A673 (cell line): ENCODE data around the gene CASZ1. TPM values are rescaled to one million over a fixed set of nuclear protein-coding genes. Genes with fewer than 3 reads are reported as not detected.

ENCODE experiments used
- BruUV-seq: library from RNA; stranded (reverse); fragments of 400-500 nt; replicated peaks from 2 replicates; lab custom pipeline; 2021; lab: Mats Ljungman, UMichigan
- CTCF ChIA-PET: fragments of 300-600 bp; sonication (Branson Sonifier 250); formaldehyde crosslinking; loops from one replicate; lab custom pipeline; 2022; ENCODE audit warnings: antibody characterized with exemption; lab: Charles Lee
- POLR2A ChIA-PET: fragments of 300-600 bp; sonication (Branson Sonifier 250); formaldehyde crosslinking; loops from one replicate; lab custom pipeline; 2022; ENCODE audit warnings: antibody characterized with exemption; ENCODE audit not compliant: low non-redundant PET; lab: Charles Lee
- DNase-seq: peaks from one replicate; pipeline ENCODE4 v3.0.0-alpha.2; 2015; ENCODE audit warnings: low spot score
- H3K27ac ChIP-seq: fragments of 200-600 bp; sonication (generic); 2 replicates; pipeline ENCODE4 v1.5.1; 2016; ENCODE audit warnings: mixed run types, low read depth, mild to moderate bottlenecking, mixed read lengths, antibody characterized with exemption, low read length; ENCODE audit not compliant: poor library complexity, severe bottlenecking
- H3K27me3 ChIP-seq: fragments of 200-600 bp; sonication (generic); replicated peaks from 2 replicates; pipeline ENCODE4 v1.6.1; 2017; ENCODE audit warnings: mixed run types, low read depth, mild to moderate bottlenecking, mixed read lengths, antibody characterized with exemption, low read length; ENCODE audit not compliant: insufficient read depth, poor library complexity
- H3K36me3 ChIP-seq: fragments of 200-600 bp; sonication (generic); 2 replicates; pipeline ENCODE4 v1.6.1; 2016; ENCODE audit warnings: mixed run types, mild to moderate bottlenecking, mixed read lengths, antibody characterized with exemption, low read length; ENCODE audit not compliant: insufficient read depth, poor library complexity, severe bottlenecking
- H3K4me1 ChIP-seq: fragments of 200-600 bp; sonication (generic); 2 replicates; pipeline ENCODE4 v1.6.1; 2017; ENCODE audit warnings: mixed run types, mild to moderate bottlenecking, mixed read lengths, antibody characterized with exemption, low read length; ENCODE audit not compliant: insufficient read depth, poor library complexity, severe bottlenecking
- H3K4me3 ChIP-seq: fragments of 200-600 bp; sonication (generic); 2 replicates; pipeline ENCODE4 v1.5.1; 2016; ENCODE audit warnings: low read depth, mixed run types, mild to moderate bottlenecking, mixed read lengths, low read length; ENCODE audit not compliant: poor library complexity, severe bottlenecking
- H3K9me3 ChIP-seq: fragments of 200-600 bp; sonication (generic); 2 replicates; pipeline ENCODE4 v1.6.1; 2016; ENCODE audit warnings: mixed run types, low read depth, mild to moderate bottlenecking, mixed read lengths, antibody characterized with exemption, low read length; ENCODE audit not compliant: poor library complexity, severe bottlenecking
- EZH2 ChIP-seq: fragments of 200-600 bp; sonication (generic); IDR thresholded peaks from 2 replicates; pipeline ENCODE4 v1.6.1; 2017; ENCODE audit warnings: borderline replicate concordance, low read depth, mild to moderate bottlenecking, mixed read lengths, antibody characterized with exemption, low read length; ENCODE audit not compliant: poor library complexity, severe bottlenecking
- intact Hi-C: fragments of 100-400 bp; cut with micrococcal nuclease; formaldehyde crosslinking; loops from one replicate; pipeline ENCODE4 v1.10.0; 2022; ENCODE audit not compliant: unreplicated experiment
- total RNA-seq: library from RNA; stranded (reverse); gene quantifications from 2 replicates; pipeline ENCODE4 v1.2.3, GENCODE V29; 2021
- TF ChIP-seq, protein P1 (sequence below): fragments of 300-800, 200-600 bp; sonication (generic); conservative IDR thresholded peaks from 2 replicates; pipeline ENCODE4 v1.5.1; 2017; ENCODE audit warnings: low read depth, mild to moderate bottlenecking, antibody characterized with exemption, low read length, moderate library complexity, mixed read lengths

CASZ1 gene
- total RNA-seq, 1 experiment from 2014 or later, result 1.9 TPM

DNA sequence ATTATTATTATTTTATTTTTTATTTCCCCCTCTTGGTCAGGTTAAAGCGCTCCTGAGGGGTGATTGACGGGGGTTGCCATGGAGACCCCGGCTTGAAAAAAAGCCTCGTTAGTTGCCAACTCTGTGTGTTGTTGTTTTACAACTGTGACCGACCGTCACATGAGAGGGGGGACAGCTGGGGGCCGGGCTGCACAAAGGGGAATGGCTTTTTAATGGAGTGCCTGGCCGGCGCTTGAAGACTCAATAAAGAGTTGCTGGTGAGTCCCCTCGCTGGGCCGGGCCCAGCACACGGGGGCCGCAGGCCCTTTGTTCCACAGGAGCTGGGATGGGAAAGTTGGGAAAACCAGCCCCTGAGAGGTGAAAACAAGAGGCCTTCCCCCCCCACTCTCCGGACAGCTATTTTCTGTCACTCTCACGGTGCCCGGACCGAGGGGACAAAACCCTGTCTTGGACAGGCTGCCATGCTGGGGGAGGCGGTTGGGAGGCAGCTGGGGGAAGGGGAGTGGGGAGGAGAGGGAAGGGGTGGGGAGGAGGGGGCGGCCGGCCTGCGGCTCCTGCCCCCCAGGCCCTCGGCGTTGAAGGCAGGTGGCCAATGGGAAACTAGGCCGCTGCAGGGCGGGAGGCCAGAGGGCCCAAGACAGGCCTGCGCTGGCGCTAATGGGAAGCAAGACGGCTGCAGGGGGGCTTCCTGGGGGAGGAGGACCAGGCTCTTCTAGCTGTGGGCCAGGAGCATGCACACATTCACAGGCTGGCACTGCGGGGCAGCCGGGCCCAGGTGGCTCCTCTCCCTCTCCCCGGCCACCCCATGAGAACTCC is 67.6 kb downstream of the CASZ1 start:
- CTCF ChIA-PET, result no interaction called here
- peaks cover 20% of the 10 kb centered on the region for H3K4me1 ChIP-seq
- H3K27me3 ChIP-seq, result no peaks in the 10 kb centered on the region
- H3K36me3 ChIP-seq, result no peaks in the 10 kb centered on the region
- no peak overlapping the region for H3K27ac ChIP-seq
- no TSS peak for BruUV-seq
- H3K9me3 ChIP-seq, result no peaks in the 10 kb centered on the region
- POLR2A ChIA-PET, result no interaction called here
- H3K4me3 ChIP-seq, result no peak overlapping the region
- TF ChIP-seq EZH2, result no peak
- TF ChIP-seq, protein P1, sequence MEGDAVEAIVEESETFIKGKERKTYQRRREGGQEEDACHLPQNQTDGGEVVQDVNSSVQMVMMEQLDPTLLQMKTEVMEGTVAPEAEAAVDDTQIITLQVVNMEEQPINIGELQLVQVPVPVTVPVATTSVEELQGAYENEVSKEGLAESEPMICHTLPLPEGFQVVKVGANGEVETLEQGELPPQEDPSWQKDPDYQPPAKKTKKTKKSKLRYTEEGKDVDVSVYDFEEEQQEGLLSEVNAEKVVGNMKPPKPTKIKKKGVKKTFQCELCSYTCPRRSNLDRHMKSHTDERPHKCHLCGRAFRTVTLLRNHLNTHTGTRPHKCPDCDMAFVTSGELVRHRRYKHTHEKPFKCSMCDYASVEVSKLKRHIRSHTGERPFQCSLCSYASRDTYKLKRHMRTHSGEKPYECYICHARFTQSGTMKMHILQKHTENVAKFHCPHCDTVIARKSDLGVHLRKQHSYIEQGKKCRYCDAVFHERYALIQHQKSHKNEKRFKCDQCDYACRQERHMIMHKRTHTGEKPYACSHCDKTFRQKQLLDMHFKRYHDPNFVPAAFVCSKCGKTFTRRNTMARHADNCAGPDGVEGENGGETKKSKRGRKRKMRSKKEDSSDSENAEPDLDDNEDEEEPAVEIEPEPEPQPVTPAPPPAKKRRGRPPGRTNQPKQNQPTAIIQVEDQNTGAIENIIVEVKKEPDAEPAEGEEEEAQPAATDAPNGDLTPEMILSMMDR, result no peak
- intact Hi-C loops, result no loop called here
- DNase-seq, result no peak

- H3K36me3 ChIP-seq, result no peaks in the 10 kb centered on the region
- CTCF ChIA-PET, result interaction anchor here (0.6 kb wide), 1 partner anchor 523 kb away, joined by 3 read pairs; no protein-coding TSS in a partner anchor
- H3K4me3 ChIP-seq, result no peak overlapping the region
- intact Hi-C loops, result no loop called here
- H3K4me1 ChIP-seq, result peaks cover 20% of the 10 kb centered on the region
- H3K27me3 ChIP-seq, result no peaks in the 10 kb centered on the region
- no peak for DNase-seq
- BruUV-seq, result no TSS peak
- POLR2A ChIA-PET, result no interaction called here
- no peak overlapping the region for H3K27ac ChIP-seq
- TF ChIP-seq, protein P1, result no peak
- no peak for TF ChIP-seq EZH2
- H3K9me3 ChIP-seq, result no peaks in the 10 kb centered on the region
Observed at GRCh38 chr1:10727751-10728232, 68.7 kb downstream of the CASZ1 start.

- H3K27ac ChIP-seq, result no peak overlapping the region
- CTCF ChIA-PET, result no interaction called here
Observed at GRCh38 chr1:10726355-10726754, 70.1 kb downstream of the CASZ1 start.

More at GRCh38 chr1:10726355-10726754, 70.1 kb downstream of the CASZ1 start:
- DNase-seq, result no peak
- Histone ChIP-seq H3K27me3 (no peaks in the 10 kb centered on the region), H3K4me1 (peaks cover 20% of the 10 kb centered on the region), H3K9me3 (no peaks in the 10 kb centered on the region), H3K36me3 (no peaks in the 10 kb centered on the region), H3K4me3 (no peak overlapping the region)
- intact Hi-C loops, result no loop called here
- TF ChIP-seq EZH2, result no peak
- TF ChIP-seq, protein P1, result no peak
- POLR2A ChIA-PET, result no interaction called here
- no TSS peak for BruUV-seq
